ENCODE results near the gene TMEM200A.

TMEM200A gene

GRCh38 chr6:130459316-130459715, 93.5 kb downstream of the TMEM200A start:
- Mint-ChIP-seq H3K9me3 (no peaks in the 10 kb centered on the region), H3K4me1 (ENCODE audit: low read depth) (peaks cover 5% of the 10 kb centered on the region), H3K36me3 (ENCODE audit: low read depth) (no peaks in the 10 kb centered on the region), H3K27ac (no peak overlapping the region), H3K4me3 (no peak overlapping the region), H3K27me3 (ENCODE audit: low read depth) (peaks cover 17% of the 10 kb centered on the region)
- DNase-seq (ENCODE audit: low spot score) = no peak

- Mint-ChIP-seq H3K36me3 (ENCODE audit: low read depth) (no peaks in the 10 kb centered on the region), H3K4me1 (ENCODE audit: low read depth) (peaks cover 5% of the 10 kb centered on the region), H3K4me3 (no peak overlapping the region), H3K27ac (no peak overlapping the region), H3K9me3 (no peaks in the 10 kb centered on the region), H3K27me3 (ENCODE audit: low read depth) (peaks cover 15% of the 10 kb centered on the region)
- DNase-seq (ENCODE audit: low spot score) = no peak
Observed at GRCh38 chr6:130460934-130461333, 95.1 kb downstream of the TMEM200A start.

GRCh38 chr6:130466052-130466747, 100.4 kb downstream of the TMEM200A start:
- no peaks in the 10 kb centered on the region for H3K9me3 Mint-ChIP-seq
- peaks cover 7% of the 10 kb centered on the region for H3K4me1 Mint-ChIP-seq (ENCODE audit: low read depth)
- H3K27me3 Mint-ChIP-seq (ENCODE audit: low read depth) = peaks cover 6% of the 10 kb centered on the region
- DNase-seq (ENCODE audit: low spot score) = no peak
- no peak overlapping the region for H3K4me3 Mint-ChIP-seq
- H3K27ac Mint-ChIP-seq = no peak overlapping the region
- H3K36me3 Mint-ChIP-seq (ENCODE audit: low read depth) = no peaks in the 10 kb centered on the region

GRCh38 chr6:130466748-130467061, 100.9 kb downstream of the TMEM200A start:
- H3K27ac Mint-ChIP-seq = no peak overlapping the region
- peaks cover 5% of the 10 kb centered on the region for H3K4me1 Mint-ChIP-seq (ENCODE audit: low read depth)

GRCh38 chr6:130467146-130468050, 101.6 kb downstream of the TMEM200A start:
- Mint-ChIP-seq H3K9me3 (peaks cover 4% of the 10 kb centered on the region), H3K27me3 (ENCODE audit: low read depth) (peaks cover 2% of the 10 kb centered on the region), H3K36me3 (ENCODE audit: low read depth) (no peaks in the 10 kb centered on the region), H3K4me1 (ENCODE audit: low read depth) (peaks cover 2% of the 10 kb centered on the region), H3K27ac (no peak overlapping the region), H3K4me3 (no peak overlapping the region)
- no peak for DNase-seq (ENCODE audit: low spot score)

More at GRCh38 chr6:130466748-130467061, 100.9 kb downstream of the TMEM200A start:
- no peaks in the 10 kb centered on the region for H3K9me3 Mint-ChIP-seq
- no peaks in the 10 kb centered on the region for H3K36me3 Mint-ChIP-seq (ENCODE audit: low read depth)
- H3K27me3 Mint-ChIP-seq (ENCODE audit: low read depth) = peaks cover 3% of the 10 kb centered on the region
- H3K4me3 Mint-ChIP-seq = no peak overlapping the region
- DNase-seq (ENCODE audit: low spot score) = no peak

GRCh38 chr6:130470766-130471165, 104.9 kb downstream of the TMEM200A start:
- Mint-ChIP-seq H3K27ac (no peak overlapping the region), H3K27me3 (ENCODE audit: low read depth) (no peaks in the 10 kb centered on the region), H3K36me3 (ENCODE audit: low read depth) (peaks cover 2% of the 10 kb centered on the region), H3K4me3 (no peak overlapping the region), H3K9me3 (peaks cover 15% of the 10 kb centered on the region), H3K4me1 (ENCODE audit: low read depth) (peaks cover 2% of the 10 kb centered on the region)
- DNase-seq (ENCODE audit: low spot score) = no peak

- Mint-ChIP-seq H3K9me3 (peaks cover 30% of the 10 kb centered on the region), H3K27ac (no peak overlapping the region), H3K36me3 (ENCODE audit: low read depth) (peaks cover 8% of the 10 kb centered on the region), H3K27me3 (ENCODE audit: low read depth) (no peaks in the 10 kb centered on the region), H3K4me3 (no peak overlapping the region), H3K4me1 (ENCODE audit: low read depth) (no peaks in the 10 kb centered on the region)
- DNase-seq (ENCODE audit: low spot score) = no peak
Observed at GRCh38 chr6:130473886-130474285, 108.1 kb downstream of the TMEM200A start.

- Mint-ChIP-seq H3K27ac (no peak overlapping the region), H3K27me3 (ENCODE audit: low read depth) (no peaks in the 10 kb centered on the region), H3K4me1 (ENCODE audit: low read depth) (peaks cover 23% of the 10 kb centered on the region), H3K36me3 (ENCODE audit: low read depth) (peaks cover 7% of the 10 kb centered on the region), H3K4me3 (no peak overlapping the region), H3K9me3 (peaks cover 23% of the 10 kb centered on the region)
- no peak for DNase-seq (ENCODE audit: low spot score)
Observed at GRCh38 chr6:130482645-130483390, 117.0 kb downstream of the TMEM200A start.

GRCh38 chr6:130485870-130486269, 120.1 kb downstream of the TMEM200A start:
- Mint-ChIP-seq H3K4me1 (ENCODE audit: low read depth) (peaks cover 32% of the 10 kb centered on the region), H3K27ac (no peak overlapping the region), H3K9me3 (peaks cover 27% of the 10 kb centered on the region), H3K27me3 (ENCODE audit: low read depth) (no peaks in the 10 kb centered on the region), H3K4me3 (no peak overlapping the region), H3K36me3 (ENCODE audit: low read depth) (peaks cover 5% of the 10 kb centered on the region)
- no peak for DNase-seq (ENCODE audit: low spot score)

- H3K4me3 Mint-ChIP-seq = no peak overlapping the region
- H3K36me3 Mint-ChIP-seq (ENCODE audit: low read depth) = peaks cover 5% of the 10 kb centered on the region
- peaks cover 29% of the 10 kb centered on the region for H3K4me1 Mint-ChIP-seq (ENCODE audit: low read depth)
- no peaks in the 10 kb centered on the region for H3K27me3 Mint-ChIP-seq (ENCODE audit: low read depth)
- DNase-seq (ENCODE audit: low spot score) = no peak
- no peak overlapping the region for H3K27ac Mint-ChIP-seq
- H3K9me3 Mint-ChIP-seq = peaks cover 31% of the 10 kb centered on the region
Observed at GRCh38 chr6:130486417-130486816, 120.6 kb downstream of the TMEM200A start.

- H3K36me3 Mint-ChIP-seq (ENCODE audit: low read depth) = peaks cover 9% of the 10 kb centered on the region
- peaks cover 32% of the 10 kb centered on the region for H3K9me3 Mint-ChIP-seq
- no peak overlapping the region for H3K4me3 Mint-ChIP-seq
- H3K4me1 Mint-ChIP-seq (ENCODE audit: low read depth) = peaks cover 10% of the 10 kb centered on the region
- no peak for DNase-seq (ENCODE audit: low spot score)
- H3K27ac Mint-ChIP-seq = no peak overlapping the region
- no peaks in the 10 kb centered on the region for H3K27me3 Mint-ChIP-seq (ENCODE audit: low read depth)
Observed at GRCh38 chr6:130489514-130489913, 123.7 kb downstream of the TMEM200A start.

Measured in T-helper 2 cell treated with Interferon-gamma antibody and Interleukin-4, amounts not matched to agents 5 μg/mL and 100 μg/mL, for 36 hours (primary cell).